Ishikawa (cell line): ENCODE results near the gene MYH13.

Experiments
- CEBPB ChIP-seq: IDR thresholded peaks from 2 replicates; pipeline ENCODE4 v1.6.1; 2012
- EGR1 ChIP-seq: IDR thresholded peaks from 2 replicates; pipeline ENCODE4 v1.6.1; 2012
- EP300 ChIP-seq: IDR thresholded peaks from 2 replicates; pipeline ENCODE4 v1.6.1; 2012; ENCODE audit warnings: borderline replicate concordance
- MAX ChIP-seq: IDR thresholded peaks from 2 replicates; pipeline ENCODE4 v1.6.1; 2012
- REST ChIP-seq: IDR thresholded peaks from 2 replicates; pipeline ENCODE4 v1.6.1; 2012; ENCODE audit warnings: low read depth, mild to moderate bottlenecking
- TAF1 ChIP-seq: IDR thresholded peaks from 2 replicates; pipeline ENCODE4 v1.6.1; 2012; ENCODE audit warnings: low read depth, mild to moderate bottlenecking
- TEAD4 ChIP-seq: IDR thresholded peaks from 2 replicates; pipeline ENCODE4 v1.6.1; 2012
- YY1 ChIP-seq: IDR thresholded peaks from 2 replicates; pipeline ENCODE4 v1.6.1; 2012; ENCODE audit warnings: low read depth

- no peak for TF ChIP-seq YY1
- no peak for TF ChIP-seq EP300
- TF ChIP-seq REST = no peak
- TF ChIP-seq TEAD4 = no peak
- TF ChIP-seq MAX = no peak
- no peak for TF ChIP-seq EGR1
- TF ChIP-seq CEBPB = no peak
- no peak for TF ChIP-seq TAF1
These were observed 15.0 kb downstream of the MYH13 start for GRCh38 chr17:10357768-10358167.
